22Rv1 (cell line): ENCODE results near the gene SLX4IP.

Experiments
- CTCF ChIP-seq: fragments of 450-650 bp; IDR thresholded peaks from 2 replicates; pipeline ENCODE4 v1.5.1; 2017; ENCODE audit warnings: mild to moderate bottlenecking
- ZFX ChIP-seq: fragments of 450-650 bp; IDR thresholded peaks from 2 replicates; pipeline ENCODE4 v1.6.1; 2017; ENCODE audit warnings: antibody characterized with exemption, borderline replicate concordance

GRCh38 chr20:10580700-10581099 is 145.6 kb downstream of the SLX4IP start:
- TF ChIP-seq CTCF = no peak
- TF ChIP-seq ZFX = no peak
